Activated naive CD4-positive, alpha-beta T cell treated with anti-CD3 and anti-CD28 coated beads for 36 hours (primary cell): ENCODE data around the gene RGS17. TPM values are rescaled to one million over a fixed set of nuclear protein-coding genes. Genes with fewer than 3 reads are reported as not detected.

ENCODE experiments used
- CTCF ChIA-PET: fragments of 350-600 bp; sonication (Branson Sonifier 250); formaldehyde crosslinking; loops from one replicate; lab custom pipeline; 2021; ENCODE audit warnings: antibody characterized with exemption; lab: Charles Lee
- DNase-seq: peaks from one replicate; pipeline ENCODE4 v3.0.0-alpha.2; 2020
- H3K27ac Mint-ChIP-seq: one replicate; pipeline ENCODE4 v1.8.0; 2021; ENCODE audit warnings: mild to moderate bottlenecking, mixed read lengths
- H3K27me3 Mint-ChIP-seq: one replicate; pipeline ENCODE4 v1.8.0; 2021; ENCODE audit warnings: low read depth, mixed read lengths
- H3K36me3 Mint-ChIP-seq: one replicate; pipeline ENCODE4 v1.8.0; 2021; ENCODE audit warnings: low read depth, mixed read lengths
- H3K4me1 Mint-ChIP-seq: one replicate; pipeline ENCODE4 v1.8.0; 2021; ENCODE audit warnings: low read depth, mixed read lengths
- H3K4me3 Mint-ChIP-seq: one replicate; pipeline ENCODE4 v1.8.0; 2021; ENCODE audit warnings: mild to moderate bottlenecking, moderate library complexity, mixed read lengths
- H3K9me3 Mint-ChIP-seq: one replicate; pipeline ENCODE4 v1.8.0; 2021; ENCODE audit warnings: mixed read lengths
- intact Hi-C: fragments of 100-400 bp; cut with micrococcal nuclease; formaldehyde crosslinking; loops from one replicate; pipeline ENCODE4 v1.15.1; 2023
- total RNA-seq, 2 experiments: library from RNA; stranded (reverse); gene quantifications; one replicate each; pipeline ENCODE4 v1.2.3, GENCODE V29; 2021

Gene RGS17
- total RNA-seq, 2 experiments from 2014 or later, result not detected

DNA sequence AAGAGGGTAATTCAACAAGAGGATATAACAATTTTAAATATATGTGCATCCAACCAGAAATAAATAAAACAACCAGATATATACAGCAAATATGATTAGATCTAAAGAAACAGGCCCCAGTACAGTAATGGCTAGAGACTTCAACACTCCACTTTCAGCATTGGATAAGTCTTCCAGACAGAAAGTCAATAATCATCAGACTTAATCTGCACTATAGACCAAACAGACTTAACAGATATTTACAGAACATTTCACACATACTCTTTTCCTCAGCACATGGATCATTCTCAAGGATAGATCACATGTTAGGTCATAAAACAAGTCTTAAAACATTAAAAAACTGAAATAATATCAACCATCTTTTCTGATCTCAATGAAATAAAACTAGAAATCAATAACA, 65.9 kb downstream of the RGS17 start:
- no peaks in the 10 kb centered on the region for H3K4me1 Mint-ChIP-seq
- H3K27ac Mint-ChIP-seq, result no peak overlapping the region
- DNase-seq, result no peak
- H3K9me3 Mint-ChIP-seq, result peaks cover 11% of the 10 kb centered on the region
- CTCF ChIA-PET, result no interaction called here
- peaks cover 38% of the 10 kb centered on the region for H3K27me3 Mint-ChIP-seq
- H3K4me3 Mint-ChIP-seq, result no peak overlapping the region
- peaks cover 1% of the 10 kb centered on the region for H3K36me3 Mint-ChIP-seq
- intact Hi-C loops, result no loop called here

DNA sequence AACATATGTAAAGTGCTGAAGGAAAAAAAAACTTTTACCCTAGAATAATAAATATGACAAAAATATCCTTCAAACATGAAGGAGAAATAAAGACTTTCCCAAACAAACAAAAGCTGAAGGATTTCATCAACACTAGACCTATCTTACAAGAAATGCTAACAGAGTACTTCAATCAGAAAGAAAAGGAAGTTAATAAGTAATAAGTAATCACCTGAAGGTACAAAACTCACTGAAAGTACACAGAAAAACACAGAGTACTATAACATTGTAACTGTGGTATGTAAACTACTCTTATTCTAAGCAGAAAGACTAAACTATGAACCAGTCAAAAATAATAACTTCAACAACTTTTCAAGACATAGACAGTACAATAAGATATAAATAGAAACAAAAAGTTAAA, 67.1 kb downstream of the RGS17 start:
- peaks cover 41% of the 10 kb centered on the region for H3K27me3 Mint-ChIP-seq
- CTCF ChIA-PET, result no interaction called here
- H3K27ac Mint-ChIP-seq, result no peak overlapping the region
- H3K36me3 Mint-ChIP-seq, result peaks cover 1% of the 10 kb centered on the region
- peaks cover 11% of the 10 kb centered on the region for H3K9me3 Mint-ChIP-seq
- H3K4me1 Mint-ChIP-seq, result no peaks in the 10 kb centered on the region
- no peak for DNase-seq
- intact Hi-C loops, result no loop called here
- H3K4me3 Mint-ChIP-seq, result no peak overlapping the region

DNA sequence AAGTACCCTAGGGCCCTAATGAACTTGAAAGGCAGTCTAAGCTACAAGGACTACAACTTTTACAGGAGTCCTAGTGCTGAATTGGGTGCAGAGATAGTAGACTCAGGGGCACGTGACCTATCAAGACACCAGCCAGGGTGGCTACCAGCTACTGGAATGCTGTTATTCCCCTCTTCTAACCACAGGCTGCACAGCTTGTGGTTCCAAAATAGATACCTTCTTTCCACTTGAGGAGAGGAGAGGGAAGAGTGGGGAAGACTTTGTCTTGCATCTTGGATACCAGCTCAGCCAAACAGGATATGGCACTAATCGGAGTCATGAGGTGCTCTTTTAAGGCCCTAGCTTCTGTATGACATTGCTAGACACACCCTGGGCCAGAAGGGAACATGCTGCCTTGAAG, 68.6 kb downstream of the RGS17 start:
- DNase-seq, result no peak
- CTCF ChIA-PET, result no interaction called here
- Mint-ChIP-seq H3K4me3 (no peak overlapping the region), H3K36me3 (peaks cover 1% of the 10 kb centered on the region), H3K27me3 (peaks cover 39% of the 10 kb centered on the region), H3K9me3 (peaks cover 11% of the 10 kb centered on the region), H3K4me1 (no peaks in the 10 kb centered on the region), H3K27ac (no peak overlapping the region)
- intact Hi-C loops, result no loop called here

DNA sequence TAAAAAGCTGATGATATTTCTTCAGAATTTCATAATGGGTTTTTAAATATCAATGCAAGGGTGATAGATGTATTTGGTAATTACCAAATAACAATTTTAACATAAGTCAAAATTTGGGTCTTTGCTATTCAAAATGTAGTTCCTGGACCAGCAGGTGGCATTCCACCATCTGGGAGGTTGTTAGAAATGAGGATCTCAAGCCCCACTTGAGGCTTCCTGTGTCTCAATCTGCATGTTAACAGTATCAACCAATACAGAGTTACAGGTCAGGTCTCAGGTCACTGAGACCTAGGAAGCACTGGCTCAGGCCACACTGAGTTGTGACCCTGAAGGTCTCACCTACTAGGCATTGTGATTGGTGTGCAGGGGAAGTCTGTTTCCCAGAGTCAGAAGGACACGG, 71.3 kb downstream of the RGS17 start:
- no peak overlapping the region for H3K4me3 Mint-ChIP-seq
- peaks cover 29% of the 10 kb centered on the region for H3K27me3 Mint-ChIP-seq
- CTCF ChIA-PET, result interaction anchor here (0.6 kb wide), 1 partner anchor 231 kb away, joined by 3 read pairs; no protein-coding TSS in a partner anchor
- DNase-seq, result no peak
- H3K9me3 Mint-ChIP-seq, result peaks cover 5% of the 10 kb centered on the region
- H3K27ac Mint-ChIP-seq, result no peak overlapping the region
- H3K4me1 Mint-ChIP-seq, result no peaks in the 10 kb centered on the region
- no peaks in the 10 kb centered on the region for H3K36me3 Mint-ChIP-seq
- intact Hi-C loops, result no loop called here

DNA sequence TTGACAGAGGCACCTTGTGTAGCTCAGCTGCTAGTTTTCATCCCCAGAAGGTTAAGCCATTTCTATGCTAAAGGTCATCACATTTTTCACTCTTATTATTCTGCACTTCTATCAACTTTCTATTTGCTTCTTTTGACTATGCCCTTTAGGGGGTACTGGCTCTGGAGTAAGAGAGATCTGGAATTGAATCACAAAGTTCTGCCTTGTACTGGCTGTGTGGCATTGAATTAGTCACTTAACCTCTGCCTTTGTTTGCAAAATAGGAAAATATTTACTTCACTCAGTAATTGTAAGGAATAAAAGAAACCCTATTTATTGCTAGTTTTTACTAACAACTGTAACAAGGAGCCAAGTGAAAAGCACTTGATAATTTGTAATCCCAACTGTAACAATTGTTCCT, 71.8 kb downstream of the RGS17 start:
- H3K4me3 Mint-ChIP-seq, result no peak overlapping the region
- CTCF ChIA-PET, result interaction anchor here (0.6 kb wide), 1 partner anchor 232 kb away, joined by 3 read pairs; no protein-coding TSS in a partner anchor
- peaks cover 30% of the 10 kb centered on the region for H3K27me3 Mint-ChIP-seq
- intact Hi-C loops, result no loop called here
- H3K27ac Mint-ChIP-seq, result no peak overlapping the region
- no peaks in the 10 kb centered on the region for H3K4me1 Mint-ChIP-seq
- H3K36me3 Mint-ChIP-seq, result no peaks in the 10 kb centered on the region
- H3K9me3 Mint-ChIP-seq, result peaks cover 5% of the 10 kb centered on the region
- DNase-seq, result no peak

DNA sequence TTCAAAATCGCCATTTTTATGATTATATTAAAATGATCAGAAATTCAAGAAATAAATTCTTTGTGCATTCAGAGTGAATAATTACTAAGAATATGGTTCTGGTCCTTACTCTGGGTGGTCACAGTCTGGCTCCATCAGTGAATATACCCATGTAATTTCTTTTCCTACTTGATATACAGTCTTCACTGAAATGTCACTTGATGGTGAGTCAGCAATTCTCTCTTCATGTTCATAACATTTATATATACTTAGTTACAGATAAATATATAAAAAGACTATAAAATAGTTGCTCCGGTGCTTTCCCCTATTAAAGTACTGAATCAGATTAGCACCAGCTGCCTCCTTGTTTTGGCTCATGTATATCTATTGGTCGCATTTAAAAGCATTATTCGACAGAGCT, 72.2 kb downstream of the RGS17 start:
- H3K36me3 Mint-ChIP-seq, result no peaks in the 10 kb centered on the region
- peaks cover 28% of the 10 kb centered on the region for H3K27me3 Mint-ChIP-seq

DNA sequence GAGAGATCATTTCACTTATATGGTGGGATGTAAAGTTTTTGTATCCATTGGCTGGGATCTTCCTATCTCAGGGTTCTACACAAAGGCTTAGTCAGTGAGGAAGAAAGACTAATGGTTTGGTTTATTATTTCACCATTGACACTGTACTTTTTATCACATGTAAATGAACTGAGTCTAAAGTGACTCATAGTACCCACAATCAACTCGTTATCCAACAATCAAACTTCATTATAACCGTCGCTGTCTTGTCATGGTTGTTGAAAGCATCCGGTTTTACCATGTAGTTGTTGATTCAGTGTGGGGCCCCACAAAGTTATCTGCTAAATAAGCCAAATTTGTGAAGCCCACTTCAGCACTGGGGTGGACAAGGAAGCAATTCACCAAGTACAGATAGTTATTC, 72.8 kb downstream of the RGS17 start:
- intact Hi-C loops, result no loop called here
- CTCF ChIA-PET, result no interaction called here
- H3K27ac Mint-ChIP-seq, result no peak overlapping the region
- H3K4me1 Mint-ChIP-seq, result no peaks in the 10 kb centered on the region
- H3K36me3 Mint-ChIP-seq, result no peaks in the 10 kb centered on the region
- H3K27me3 Mint-ChIP-seq, result peaks cover 22% of the 10 kb centered on the region
- no peak for DNase-seq
- H3K9me3 Mint-ChIP-seq, result peaks cover under 1% of the 10 kb centered on the region
- H3K4me3 Mint-ChIP-seq, result no peak overlapping the region

More for the DNA sequence above, 72.2 kb downstream of the RGS17 start:
- CTCF ChIA-PET, result interaction anchor here (0.6 kb wide), 1 partner anchor 232 kb away, joined by 3 read pairs; no protein-coding TSS in a partner anchor
- Mint-ChIP-seq H3K4me1 (no peaks in the 10 kb centered on the region), H3K9me3 (peaks cover 5% of the 10 kb centered on the region), H3K4me3 (no peak overlapping the region), H3K27ac (no peak overlapping the region)
- intact Hi-C loops, result no loop called here
- no peak for DNase-seq

DNA sequence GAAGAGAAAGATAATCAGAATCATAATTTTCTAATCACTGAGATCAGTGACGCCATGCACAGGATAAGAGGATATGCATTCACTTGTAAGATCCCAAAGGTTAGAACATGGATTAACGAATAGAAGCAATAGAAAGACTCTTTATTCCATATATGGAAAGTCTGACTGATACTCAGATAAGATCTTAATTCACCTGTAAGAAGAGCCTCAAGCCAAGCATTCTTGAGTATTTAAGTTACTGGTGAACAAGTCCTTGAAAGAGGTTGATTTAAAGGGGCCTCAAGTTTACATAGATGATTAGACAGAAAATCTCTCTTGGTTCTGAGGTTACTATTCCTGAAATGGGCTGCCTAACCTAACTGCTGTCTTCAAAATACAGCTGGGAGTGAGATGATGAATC, 74.8 kb downstream of the RGS17 start:
- no peaks in the 10 kb centered on the region for H3K4me1 Mint-ChIP-seq
- H3K9me3 Mint-ChIP-seq, result no peaks in the 10 kb centered on the region
- no peak overlapping the region for H3K27ac Mint-ChIP-seq

DNA sequence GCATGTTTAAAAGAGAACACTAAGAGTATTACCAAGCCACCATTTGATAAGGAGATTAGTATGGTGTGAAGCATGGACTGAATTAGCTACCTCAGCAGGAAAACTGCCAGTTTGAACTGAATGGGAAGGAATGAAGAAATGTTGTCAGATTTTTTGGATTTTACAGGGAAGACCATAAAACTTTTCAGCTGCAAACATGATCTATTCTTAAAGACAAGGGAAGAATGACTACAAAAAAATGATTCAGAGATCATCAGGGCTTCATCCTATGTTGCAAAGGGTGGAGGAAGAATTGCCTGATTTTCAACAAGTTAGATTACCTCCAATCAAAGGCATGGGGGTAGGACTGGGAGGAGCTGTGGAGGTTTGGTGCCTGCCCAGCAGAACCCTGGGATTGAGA, 79.3 kb downstream of the RGS17 start:
- Mint-ChIP-seq H3K27me3 (peaks cover 6% of the 10 kb centered on the region), H3K27ac (no peak overlapping the region), H3K36me3 (no peaks in the 10 kb centered on the region), H3K4me3 (no peak overlapping the region), H3K4me1 (no peaks in the 10 kb centered on the region), H3K9me3 (no peaks in the 10 kb centered on the region)
- intact Hi-C loops, result no loop called here
- no peak for DNase-seq
- CTCF ChIA-PET, result interaction anchor here (0.8 to 1.0 kb wide), 2 partner anchors 14 to 56 kb away, joined by 3 to 5 read pairs; no protein-coding TSS in a partner anchor

More for the DNA sequence above, 74.8 kb downstream of the RGS17 start:
- Mint-ChIP-seq H3K4me3 (no peak overlapping the region), H3K36me3 (no peaks in the 10 kb centered on the region), H3K27me3 (peaks cover 17% of the 10 kb centered on the region)
- DNase-seq, result no peak
- CTCF ChIA-PET, result no interaction called here
- intact Hi-C loops, result no loop called here

DNA sequence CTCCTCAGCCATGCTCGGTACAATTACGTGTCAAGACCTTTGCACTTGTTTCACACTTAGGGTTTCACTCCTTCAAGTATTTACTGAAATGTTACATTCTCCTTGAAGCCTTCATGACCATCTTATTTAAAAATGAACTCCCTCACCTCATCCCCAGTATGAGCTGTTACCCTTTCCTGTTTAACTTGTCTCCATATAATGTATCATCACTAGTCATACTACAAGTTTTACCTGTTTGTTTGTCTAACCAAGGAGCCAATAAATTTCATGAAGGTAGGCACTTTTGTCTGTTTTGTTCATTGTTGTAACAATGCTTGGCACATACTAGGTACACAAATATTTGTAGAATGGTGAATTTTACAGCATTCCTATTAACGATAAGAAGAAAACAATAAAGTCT, 82.5 kb downstream of the RGS17 start:
- no peaks in the 10 kb centered on the region for H3K27me3 Mint-ChIP-seq
- intact Hi-C loops, result no loop called here
- CTCF ChIA-PET, result no interaction called here

DNA sequence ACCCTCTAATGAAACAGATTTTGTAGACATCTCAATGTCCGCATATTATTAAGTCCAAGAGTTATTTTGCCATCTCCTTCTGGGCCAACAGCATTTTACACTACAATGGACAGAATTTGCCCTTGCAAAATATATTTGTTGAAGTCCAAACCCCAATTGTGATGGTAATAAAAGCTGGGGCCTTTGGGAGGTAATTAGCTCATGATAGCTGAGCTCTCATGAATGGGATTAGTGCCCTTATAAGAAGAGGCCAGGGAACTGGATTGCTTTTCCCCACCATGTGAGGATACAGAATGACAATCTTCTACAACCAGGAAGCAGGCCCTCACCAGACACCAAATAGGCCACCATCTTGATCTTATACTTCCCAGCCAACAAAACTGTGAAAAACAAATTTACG, 83.7 kb downstream of the RGS17 start:
- H3K27ac Mint-ChIP-seq, result no peak overlapping the region
- intact Hi-C loops, result no loop called here

More for the DNA sequence above, 82.5 kb downstream of the RGS17 start:
- Mint-ChIP-seq H3K4me1 (no peaks in the 10 kb centered on the region), H3K36me3 (no peaks in the 10 kb centered on the region), H3K4me3 (no peak overlapping the region), H3K27ac (no peak overlapping the region), H3K9me3 (no peaks in the 10 kb centered on the region)
- no peak for DNase-seq

DNA sequence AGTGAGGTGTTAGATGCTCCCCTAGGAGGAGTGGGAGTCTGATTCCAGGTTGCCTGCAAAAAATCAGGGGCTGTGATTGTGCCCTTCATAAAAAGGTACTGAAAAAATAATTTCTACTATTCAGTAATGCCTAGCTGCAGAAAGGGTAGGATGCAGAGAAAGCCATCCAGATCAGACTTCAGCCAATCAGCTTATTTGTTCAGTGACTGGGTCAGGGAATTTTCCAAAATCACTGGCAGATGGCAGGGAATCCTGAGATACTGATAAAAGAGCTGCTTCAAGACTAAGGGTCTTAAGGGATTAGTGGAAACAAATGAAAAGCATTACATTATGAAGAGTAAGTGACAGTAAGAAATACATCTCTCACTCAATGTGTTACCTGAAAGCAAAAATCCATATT, 85.8 kb downstream of the RGS17 start:
- CTCF ChIA-PET, result no interaction called here
- Mint-ChIP-seq H3K4me1 (no peaks in the 10 kb centered on the region), H3K36me3 (no peaks in the 10 kb centered on the region), H3K9me3 (no peaks in the 10 kb centered on the region), H3K27ac (no peak overlapping the region), H3K4me3 (no peak overlapping the region), H3K27me3 (peaks cover 6% of the 10 kb centered on the region)
- DNase-seq, result no peak
- intact Hi-C loops, result no loop called here

More for the DNA sequence above, 83.7 kb downstream of the RGS17 start:
- Mint-ChIP-seq H3K4me1 (no peaks in the 10 kb centered on the region), H3K36me3 (no peaks in the 10 kb centered on the region), H3K27me3 (peaks cover 3% of the 10 kb centered on the region), H3K9me3 (no peaks in the 10 kb centered on the region), H3K4me3 (no peak overlapping the region)
- DNase-seq, result no peak
- CTCF ChIA-PET, result no interaction called here

DNA sequence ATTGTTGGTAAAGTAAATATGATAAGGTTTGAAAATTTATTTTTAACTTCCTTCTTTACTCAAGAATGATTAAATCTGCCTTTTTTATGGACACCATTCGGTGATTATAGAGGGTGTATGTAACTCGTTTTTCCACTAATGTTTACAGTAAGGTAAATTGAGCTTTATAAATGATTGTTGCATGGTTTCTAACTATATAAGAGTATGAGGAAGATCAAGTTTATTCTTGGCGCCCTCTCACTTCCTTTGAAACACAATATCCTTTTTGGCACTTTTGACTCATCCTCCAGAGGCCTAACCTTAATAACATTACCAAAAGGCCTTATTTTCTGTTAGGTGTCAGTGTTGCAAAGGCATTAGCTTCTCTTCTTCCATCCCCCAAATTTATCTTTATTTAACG, 86.8 kb downstream of the RGS17 start:
- Mint-ChIP-seq H3K4me3 (no peak overlapping the region), H3K27ac (no peak overlapping the region), H3K4me1 (no peaks in the 10 kb centered on the region), H3K9me3 (no peaks in the 10 kb centered on the region), H3K36me3 (no peaks in the 10 kb centered on the region), H3K27me3 (peaks cover 6% of the 10 kb centered on the region)
- CTCF ChIA-PET, result no interaction called here
- DNase-seq, result no peak
- intact Hi-C loops, result no loop called here
